PC-3 (cell line): Measurements from ENCODE around the gene TNFAIP8. TPM values are rescaled to one million over a fixed set of nuclear protein-coding genes. Genes with fewer than 3 reads are reported as not detected.

ENCODE experiments used
- ATAC-seq: fragments of 200-7000 bp; cut with Tn5 transposase; 2 replicates; pipeline ENCODE4 v1.9.1; 2020; ENCODE audit warnings: mild to moderate bottlenecking, moderate library complexity
- BruUV-seq: library from RNA; stranded (reverse); fragments of 400-500 nt; replicated peaks from 2 replicates; lab custom pipeline; 2021; lab: Mats Ljungman, UMichigan
- CTCF ChIA-PET: fragments of 300-600 bp; sonication (Branson Sonifier 250); formaldehyde crosslinking; loops from one replicate; lab custom pipeline; 2022; ENCODE audit warnings: antibody characterized with exemption; lab: Charles Lee
- POLR2A ChIA-PET: fragments of 300-600 bp; sonication (Branson Sonifier 250); formaldehyde crosslinking; loops from one replicate; lab custom pipeline; 2022; ENCODE audit warnings: antibody characterized with exemption; ENCODE audit not compliant: unreplicated experiment; lab: Charles Lee
- DNase-seq: peaks from one replicate; pipeline ENCODE4 v3.0.0-alpha.2; 2015
- H2AFZ ChIP-seq: fragments of 300-600 bp; sonication (generic); 2 replicates; pipeline ENCODE4 v1.6.0; 2016; ENCODE audit warnings: antibody characterized with exemption, low read length
- H3F3A ChIP-seq: fragments of 300-600 bp; sonication (generic); one replicate; pipeline ENCODE4 v1.6.0; 2017; ENCODE audit warnings: antibody characterized with exemption, low read length, control low read depth, mild to moderate bottlenecking; ENCODE audit not compliant: unreplicated experiment
- H3K27ac ChIP-seq: fragments of 300-600 bp; sonication (generic); 2 replicates; pipeline ENCODE4 v1.5.1; 2016; ENCODE audit warnings: mild to moderate bottlenecking, low read length
- H3K27me3 ChIP-seq: fragments of 300-600 bp; sonication (generic); 2 replicates; pipeline ENCODE4 v1.6.1; 2016; ENCODE audit warnings: low read length, mixed read lengths
- H3K36me3 ChIP-seq: fragments of 300-600 bp; sonication (generic); 2 replicates; pipeline ENCODE4 v1.6.1; 2016; ENCODE audit warnings: low read depth, mixed run types, low read length, mixed read lengths
- H3K4me1 ChIP-seq: fragments of 300-600 bp; sonication (generic); 2 replicates; pipeline ENCODE4 v1.5.1; 2016; ENCODE audit warnings: low read length; ENCODE audit not compliant: insufficient read depth
- H3K4me2 ChIP-seq: fragments of 300-600 bp; sonication (generic); 2 replicates; pipeline ENCODE4 v1.6.0; 2016; ENCODE audit warnings: low read length
- H3K4me3 ChIP-seq: fragments of 300-600 bp; sonication (generic); 2 replicates; pipeline ENCODE4 v1.5.1; 2016; ENCODE audit warnings: mild to moderate bottlenecking, low read length, mixed read lengths
- H3K79me2 ChIP-seq: fragments of 300-600 bp; sonication (generic); 2 replicates; pipeline ENCODE4 v1.6.1; 2017; ENCODE audit warnings: low read length, mixed read lengths
- H3K9ac ChIP-seq: fragments of 300-600 bp; sonication (generic); 2 replicates; pipeline ENCODE4 v1.6.0; 2016; ENCODE audit warnings: mild to moderate bottlenecking, low read length
- H3K9me2 ChIP-seq: fragments of 300-600 bp; sonication (generic); replicated peaks from 2 replicates; pipeline ENCODE4 v1.6.1; 2016; ENCODE audit warnings: mixed run types, low read length, mixed read lengths
- H3K9me3 ChIP-seq: fragments of 300-600 bp; sonication (generic); 2 replicates; pipeline ENCODE4 v1.6.1; 2016; ENCODE audit warnings: low read length, mixed read lengths
- H4K20me1 ChIP-seq: fragments of 300-600 bp; sonication (generic); 2 replicates; pipeline ENCODE4 v1.6.1; 2016; ENCODE audit warnings: low read length, mixed read lengths
- EZH2 ChIP-seq: fragments of 300-600 bp; sonication (generic); IDR thresholded peaks from one replicate; pipeline ENCODE4 v1.6.1; 2017; ENCODE audit warnings: antibody characterized with exemption, mild to moderate bottlenecking, low read length; ENCODE audit not compliant: unreplicated experiment
- EZH2phosphoT487 ChIP-seq: fragments of 300-600 bp; sonication (generic); IDR thresholded peaks from 2 replicates; pipeline ENCODE4 v1.6.1; 2018; ENCODE audit warnings: mild to moderate bottlenecking, antibody characterized with exemption, low read length, borderline replicate concordance
- intact Hi-C: fragments of 100-400 bp; cut with micrococcal nuclease; formaldehyde crosslinking; loops from 2 replicates; pipeline ENCODE4 v1.9.0; 2023
- total RNA-seq: library from RNA; depleted of rRNA; stranded (reverse); fragments of >200 nt; gene quantifications from 2 replicates; pipeline ENCODE4 v1.2.3, GENCODE V29; 2014
- TF ChIP-seq, protein P1 (sequence below): fragments of 300-600 bp; sonication (generic); conservative IDR thresholded peaks from 2 replicates; pipeline ENCODE4 v1.5.1; 2017; ENCODE audit warnings: antibody characterized with exemption, low read depth, mild to moderate bottlenecking, low read length

Gene TNFAIP8
- total RNA-seq, 1 experiment from 2014 or later: 20.0 TPM

GRCh38 chr5:119379096-119379495, 23.3 kb downstream of the TNFAIP8 start:
- no peaks in the 10 kb centered on the region for H3K27me3 ChIP-seq
- POLR2A ChIA-PET: no interaction called here
- H3K9me2 ChIP-seq: no peaks in the 10 kb centered on the region
- H3K4me3 ChIP-seq: no peak overlapping the region
- H3K27ac ChIP-seq: no peak overlapping the region
- TF ChIP-seq EZH2phosphoT487 (no peak), EZH2 (no peak)
- no peak overlapping the region for H3K4me2 ChIP-seq
- no peaks in the 10 kb centered on the region for H4K20me1 ChIP-seq
- no peak for DNase-seq
- intact Hi-C loops: no loop called here
- BruUV-seq: no TSS peak
- no peaks in the 10 kb centered on the region for H3K9me3 ChIP-seq
- no peaks in the 10 kb centered on the region for H3K36me3 ChIP-seq
- ATAC-seq: no peak
- H3F3A ChIP-seq: no peaks in the 10 kb centered on the region
- H3K79me2 ChIP-seq: no peaks in the 10 kb centered on the region
- no peak overlapping the region for H2AFZ ChIP-seq
- CTCF ChIA-PET: no interaction called here
- H3K4me1 ChIP-seq: no peaks in the 10 kb centered on the region
- H3K9ac ChIP-seq: no peak overlapping the region

DNA sequence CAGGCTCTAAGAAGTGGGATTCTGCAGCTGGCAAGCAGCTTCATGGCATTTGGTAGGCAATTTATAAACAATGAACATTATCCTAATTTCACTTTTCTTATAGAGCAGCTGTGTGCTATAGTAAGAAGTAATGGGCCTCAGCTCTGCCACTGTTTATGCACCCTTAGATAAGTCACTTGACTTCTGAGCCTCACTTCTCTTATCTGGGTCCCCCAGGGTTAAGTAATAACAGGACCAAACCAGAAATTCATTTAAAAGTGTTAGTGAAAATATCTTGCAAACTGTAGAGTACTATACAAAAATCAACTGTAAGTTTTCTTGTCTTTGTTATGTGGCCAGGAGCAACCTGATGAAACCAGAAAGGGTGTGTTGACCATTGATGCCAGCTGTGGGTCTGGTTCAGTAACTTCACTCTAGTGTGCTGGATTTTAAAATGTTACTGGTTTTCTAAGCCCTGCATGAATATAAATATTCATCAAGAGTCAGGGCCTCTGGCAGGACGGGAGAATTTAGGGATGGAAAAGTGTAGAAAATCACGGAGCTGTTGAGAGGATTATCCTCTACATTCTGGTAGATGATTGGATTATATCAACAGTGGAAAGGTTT, 24.2 kb downstream of the TNFAIP8 start:
- POLR2A ChIA-PET: no interaction called here
- H3K27me3 ChIP-seq: no peaks in the 10 kb centered on the region
- H4K20me1 ChIP-seq: no peaks in the 10 kb centered on the region
- H2AFZ ChIP-seq: no peak overlapping the region
- H3K4me1 ChIP-seq: no peaks in the 10 kb centered on the region
- no peaks in the 10 kb centered on the region for H3K36me3 ChIP-seq
- H3K9ac ChIP-seq: no peak overlapping the region
- BruUV-seq: no TSS peak
- no peak for ATAC-seq
- DNase-seq: no peak
- H3F3A ChIP-seq: no peaks in the 10 kb centered on the region
- TF ChIP-seq EZH2 (no peak), EZH2phosphoT487 (no peak)
- TF ChIP-seq, protein P1, sequence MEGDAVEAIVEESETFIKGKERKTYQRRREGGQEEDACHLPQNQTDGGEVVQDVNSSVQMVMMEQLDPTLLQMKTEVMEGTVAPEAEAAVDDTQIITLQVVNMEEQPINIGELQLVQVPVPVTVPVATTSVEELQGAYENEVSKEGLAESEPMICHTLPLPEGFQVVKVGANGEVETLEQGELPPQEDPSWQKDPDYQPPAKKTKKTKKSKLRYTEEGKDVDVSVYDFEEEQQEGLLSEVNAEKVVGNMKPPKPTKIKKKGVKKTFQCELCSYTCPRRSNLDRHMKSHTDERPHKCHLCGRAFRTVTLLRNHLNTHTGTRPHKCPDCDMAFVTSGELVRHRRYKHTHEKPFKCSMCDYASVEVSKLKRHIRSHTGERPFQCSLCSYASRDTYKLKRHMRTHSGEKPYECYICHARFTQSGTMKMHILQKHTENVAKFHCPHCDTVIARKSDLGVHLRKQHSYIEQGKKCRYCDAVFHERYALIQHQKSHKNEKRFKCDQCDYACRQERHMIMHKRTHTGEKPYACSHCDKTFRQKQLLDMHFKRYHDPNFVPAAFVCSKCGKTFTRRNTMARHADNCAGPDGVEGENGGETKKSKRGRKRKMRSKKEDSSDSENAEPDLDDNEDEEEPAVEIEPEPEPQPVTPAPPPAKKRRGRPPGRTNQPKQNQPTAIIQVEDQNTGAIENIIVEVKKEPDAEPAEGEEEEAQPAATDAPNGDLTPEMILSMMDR: no peak
- CTCF ChIA-PET: no interaction called here
- no peak overlapping the region for H3K4me3 ChIP-seq
- H3K27ac ChIP-seq: no peak overlapping the region
- no peaks in the 10 kb centered on the region for H3K9me2 ChIP-seq
- no peaks in the 10 kb centered on the region for H3K79me2 ChIP-seq
- H3K9me3 ChIP-seq: no peaks in the 10 kb centered on the region
- H3K4me2 ChIP-seq: no peak overlapping the region
- intact Hi-C loops: no loop called here

GRCh38 chr5:119382169-119382568, 26.4 kb downstream of the TNFAIP8 start:
- no peak for DNase-seq
- no peak overlapping the region for H2AFZ ChIP-seq
- no peak for TF ChIP-seq EZH2
- TF ChIP-seq EZH2phosphoT487: no peak
- TF ChIP-seq, protein P1: no peak
- ATAC-seq: no peak
- H3K4me2 ChIP-seq: no peak overlapping the region
- H3K79me2 ChIP-seq: no peaks in the 10 kb centered on the region
- H3K9me2 ChIP-seq: no peaks in the 10 kb centered on the region
- POLR2A ChIA-PET: no interaction called here
- intact Hi-C loops: no loop called here
- H3K27me3 ChIP-seq: no peaks in the 10 kb centered on the region
- H4K20me1 ChIP-seq: no peaks in the 10 kb centered on the region
- no peaks in the 10 kb centered on the region for H3K36me3 ChIP-seq
- no peak overlapping the region for H3K4me3 ChIP-seq
- BruUV-seq: no TSS peak
- H3K4me1 ChIP-seq: 0 out of 2 replicates have a peak, but pooled peaks cover 4% of the 10 kb centered on the region
- CTCF ChIA-PET: no interaction called here
- H3K9ac ChIP-seq: no peak overlapping the region
- H3K9me3 ChIP-seq: no peaks in the 10 kb centered on the region
- no peak overlapping the region for H3K27ac ChIP-seq
- no peaks in the 10 kb centered on the region for H3F3A ChIP-seq
